Keratinocyte (primary cell): ENCODE measurements around the gene PLGRKT. TPM values are rescaled to one million over a fixed set of nuclear protein-coding genes. Genes with fewer than 3 reads are reported as not detected.
"Not testable (repeated sequence)": the region's sequence is repeated elsewhere in the genome, so short reads cannot be mapped to it uniquely, and the experiment has no call there.

Source experiments
- DNase-seq: peaks from one replicate; pipeline ENCODE4 v3.0.0-alpha.2; 2011; ENCODE audit warnings: low read depth, missing footprints, low spot score
- FAIRE-seq: peaks from 2 replicates; lab custom pipeline; 2011; peaks lifted over from hg19 to GRCh38; lab: Jason Lieb, UNC
- H2AFZ ChIP-seq: 2 replicates; pipeline ENCODE4 v1.6.0; 2012; ENCODE audit warnings: low read length, control low read depth, inconsistent platforms; ENCODE audit not compliant: control insufficient read depth
- H3K27ac ChIP-seq: 2 replicates; pipeline ENCODE4 v1.5.1; 2011; ENCODE audit warnings: low read length; ENCODE audit not compliant: control insufficient read depth, insufficient read depth
- H3K27me3 ChIP-seq: 3 replicates; pipeline ENCODE4 v1.6.0; 2011; ENCODE audit warnings: low read length; ENCODE audit not compliant: control insufficient read depth, insufficient read depth; ENCODE audit errors: extremely low read depth
- H3K36me3 ChIP-seq, 2 experiments: 2 replicates in 1 of 2; 3 replicates in 1 of 2; pipeline ENCODE4 v1.5.1; 2011; ENCODE audit warnings: low read length in 2 of 2, mild to moderate bottlenecking in 1 of 2; ENCODE audit not compliant: control insufficient read depth in 2 of 2, insufficient read depth in 2 of 2; ENCODE audit errors: extremely low read depth in 1 of 2
- H3K4me1 ChIP-seq: 3 replicates; pipeline ENCODE4 v1.5.1; 2011; ENCODE audit warnings: low read length; ENCODE audit not compliant: control insufficient read depth, insufficient read depth; ENCODE audit errors: extremely low read depth
- H3K4me2 ChIP-seq: 3 replicates; pipeline ENCODE4 v1.6.0; 2011; ENCODE audit warnings: low read depth, low read length; ENCODE audit not compliant: control insufficient read depth, insufficient read depth; ENCODE audit errors: extremely low read depth
- H3K4me3 ChIP-seq, 3 experiments: fragments of 200-600 bp in 1 of 3; sonication (generic) in 1 of 3; 2 replicates in 2 of 3; 3 replicates in 1 of 3; pipeline ENCODE4 v1.5.1; 2011 to 2016; ENCODE audit warnings: low read length in 3 of 3, mild to moderate bottlenecking in 3 of 3, control low read depth in 2 of 3, inconsistent platforms in 1 of 3, low read depth in 1 of 3, mixed read lengths in 1 of 3, mixed run types in 1 of 3, moderate library complexity in 1 of 3; ENCODE audit not compliant: control insufficient read depth in 2 of 3, insufficient read depth in 2 of 3; ENCODE audit errors: extremely low read depth in 1 of 3
- H3K79me2 ChIP-seq: 2 replicates; pipeline ENCODE4 v1.6.0; 2012; ENCODE audit warnings: low read length; ENCODE audit not compliant: control insufficient read depth, insufficient read depth
- H3K9ac ChIP-seq: 3 replicates; pipeline ENCODE4 v1.6.0; 2011; ENCODE audit warnings: low read length; ENCODE audit not compliant: control insufficient read depth, insufficient read depth; ENCODE audit errors: extremely low read depth
- H3K9me1 ChIP-seq: 3 replicates; pipeline ENCODE4 v1.6.0; 2011; ENCODE audit warnings: low read length; ENCODE audit not compliant: control insufficient read depth, insufficient read depth; ENCODE audit errors: extremely low read depth
- H3K9me3 ChIP-seq: 2 replicates; pipeline ENCODE4 v1.5.1; 2012; ENCODE audit warnings: low read depth, low read length; ENCODE audit not compliant: control insufficient read depth
- H4K20me1 ChIP-seq: 3 replicates; pipeline ENCODE4 v1.6.0; 2011; ENCODE audit warnings: low read length; ENCODE audit not compliant: control insufficient read depth, insufficient read depth; ENCODE audit errors: extremely low read depth
- EZH2 ChIP-seq: IDR thresholded peaks from one replicate; pipeline ENCODE4 v1.6.1; 2012; ENCODE audit warnings: inconsistent platforms, mild to moderate bottlenecking, low read length, moderate library complexity
- dilution Hi-C: fragments of 300-500 bp; cut with MboI; formaldehyde crosslinking; loops from one replicate; pipeline ENCODE4 v1.7.0; 2020; ENCODE audit warnings: low sequenced_read_pairs; ENCODE audit not compliant: extremely low pct_ligation_motif_present
- polyA plus RNA-seq, 5 experiments: library from polyadenylated mRNA; depleted of rRNA in 3 of 5; stranded (reverse) in 3 of 5; stranded (forward) in 1 of 5; unstranded in 1 of 5; fragments of >200 nt; gene quantifications; 1 replicate in 1 of 5; 2 replicates in 3 of 5; 3 replicates in 1 of 5; pipeline versions ENCODE4 v1.2.1 to v1.2.3, GENCODE V29; 2011 to 2012; ENCODE audit warnings: missing spikeins in 2 of 5, low read depth in 1 of 5, low replicate concordance in 1 of 5
- TF ChIP-seq, protein P1 (sequence below), 3 experiments: IDR thresholded peaks in 1 of 3; conservative IDR thresholded peaks in 1 of 3; optimal IDR thresholded peaks in 1 of 3; 2 replicates in 2 of 3; 3 replicates in 1 of 3; pipeline versions ENCODE3 to v1.5.1; 2011; ENCODE audit warnings: low read length in 3 of 3, mild to moderate bottlenecking in 3 of 3, moderate library complexity in 2 of 3, control low read depth in 1 of 3, inconsistent platforms in 1 of 3; ENCODE audit not compliant: insufficient read depth in 2 of 3; ENCODE audit errors: extremely low read depth in 1 of 3

The PLGRKT gene
- polyA plus RNA-seq, 1 donor (not counting 4 experiments of a cell fraction or from before 2014, with no cell fraction given) = 35.2 TPM

DNA sequence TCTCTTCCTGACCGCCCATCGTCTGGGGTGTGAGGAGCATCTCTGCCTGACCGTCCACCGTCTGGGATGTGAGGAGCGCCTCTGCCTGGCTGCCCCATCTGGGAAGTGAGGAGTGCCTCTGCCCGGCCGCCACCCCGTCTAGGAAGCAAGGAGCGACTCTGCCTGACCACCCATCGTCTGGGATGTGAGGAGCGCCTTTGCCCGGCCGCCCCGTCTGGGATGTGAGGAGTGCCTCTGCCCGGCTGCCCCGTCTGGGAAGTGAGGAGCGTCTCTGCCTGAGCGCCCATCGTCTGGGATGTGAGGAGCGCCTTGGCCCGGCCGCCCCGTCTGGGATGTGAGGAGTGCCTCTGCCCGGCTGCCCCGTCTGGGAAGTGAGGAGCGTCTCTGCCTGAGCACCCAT, 4.4 kb downstream of the PLGRKT start:
- H2AFZ ChIP-seq, H3K79me2 ChIP-seq, FAIRE-seq, H3K4me3 ChIP-seq, H3K9ac ChIP-seq, dilution Hi-C loops, H3K27me3 ChIP-seq, H3K4me2 ChIP-seq, H3K27ac ChIP-seq, DNase-seq, H4K20me1 ChIP-seq, H3K9me3 ChIP-seq, H3K9me1 ChIP-seq: not testable (repeated sequence)
- H3K36me3 ChIP-seq = peaks cover 6 to 16% of the 10 kb centered on the region in 2 experiments
- H3K4me1 ChIP-seq = peaks cover 22% of the 10 kb centered on the region

GRCh38 chr9:5432890-5433289, 4.8 kb downstream of the PLGRKT start:
- DNase-seq, H4K20me1 ChIP-seq, H3K9me3 ChIP-seq, H3K4me3 ChIP-seq, H3K27ac ChIP-seq, FAIRE-seq, H3K4me2 ChIP-seq, H3K27me3 ChIP-seq, H2AFZ ChIP-seq, H3K79me2 ChIP-seq, dilution Hi-C loops, H3K9ac ChIP-seq, H3K9me1 ChIP-seq: not testable (repeated sequence)
- peaks cover 6 to 16% of the 10 kb centered on the region in 2 experiments for H3K36me3 ChIP-seq
- peaks cover 18% of the 10 kb centered on the region for H3K4me1 ChIP-seq

DNA sequence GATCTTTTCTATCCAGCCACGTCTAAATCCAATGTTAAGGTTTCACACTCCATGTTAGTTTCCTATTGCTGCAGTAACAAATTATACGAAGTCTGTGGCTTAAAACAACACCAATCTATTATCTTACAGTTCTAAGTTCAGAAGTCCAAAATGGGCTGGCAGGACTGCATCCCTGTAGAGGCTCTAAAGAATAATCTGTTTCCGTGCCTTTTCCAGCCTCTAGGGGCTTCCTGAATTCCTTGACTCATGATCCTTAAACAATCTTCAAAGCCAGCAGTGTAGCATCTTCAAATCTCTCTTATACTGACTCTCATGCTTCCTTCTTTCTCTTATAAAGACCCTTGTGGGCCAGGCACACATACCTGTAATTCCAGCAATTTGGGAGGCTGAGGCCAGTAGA, 6.8 kb downstream of the PLGRKT start:
- H3K9me3 ChIP-seq = no peaks in the 10 kb centered on the region
- TF ChIP-seq, protein P1, sequence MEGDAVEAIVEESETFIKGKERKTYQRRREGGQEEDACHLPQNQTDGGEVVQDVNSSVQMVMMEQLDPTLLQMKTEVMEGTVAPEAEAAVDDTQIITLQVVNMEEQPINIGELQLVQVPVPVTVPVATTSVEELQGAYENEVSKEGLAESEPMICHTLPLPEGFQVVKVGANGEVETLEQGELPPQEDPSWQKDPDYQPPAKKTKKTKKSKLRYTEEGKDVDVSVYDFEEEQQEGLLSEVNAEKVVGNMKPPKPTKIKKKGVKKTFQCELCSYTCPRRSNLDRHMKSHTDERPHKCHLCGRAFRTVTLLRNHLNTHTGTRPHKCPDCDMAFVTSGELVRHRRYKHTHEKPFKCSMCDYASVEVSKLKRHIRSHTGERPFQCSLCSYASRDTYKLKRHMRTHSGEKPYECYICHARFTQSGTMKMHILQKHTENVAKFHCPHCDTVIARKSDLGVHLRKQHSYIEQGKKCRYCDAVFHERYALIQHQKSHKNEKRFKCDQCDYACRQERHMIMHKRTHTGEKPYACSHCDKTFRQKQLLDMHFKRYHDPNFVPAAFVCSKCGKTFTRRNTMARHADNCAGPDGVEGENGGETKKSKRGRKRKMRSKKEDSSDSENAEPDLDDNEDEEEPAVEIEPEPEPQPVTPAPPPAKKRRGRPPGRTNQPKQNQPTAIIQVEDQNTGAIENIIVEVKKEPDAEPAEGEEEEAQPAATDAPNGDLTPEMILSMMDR (optimal IDR thresholded peaks at IDR 0.05 in 1 of 3, IDR thresholded peaks at IDR 0.05 in 1 of 3, conservative IDR thresholded peaks at IDR 0.05 in 1 of 3; ENCODE audit: extremely low read depth in 1 of 3, insufficient read depth in 2 of 3, low read length in 3 of 3) = no peak
- TF ChIP-seq EZH2 = no peak
- no peaks in the 10 kb centered on the region for H3K79me2 ChIP-seq
- DNase-seq (no peak), FAIRE-seq (no peak)
- no peaks in the 10 kb centered on the region for H3K9me1 ChIP-seq
- no peak overlapping the region for H3K9ac ChIP-seq
- H2AFZ ChIP-seq = no peak overlapping the region
- dilution Hi-C loops = no loop called here
- H3K4me3 ChIP-seq = no peak overlapping the region
- H3K36me3 ChIP-seq = peaks cover 6 to 14% of the 10 kb centered on the region in 2 experiments
- no peaks in the 10 kb centered on the region for H3K27me3 ChIP-seq
- no peak overlapping the region for H3K4me2 ChIP-seq
- no peak overlapping the region for H3K27ac ChIP-seq
- H3K4me1 ChIP-seq = peaks cover 5% of the 10 kb centered on the region
- no peaks in the 10 kb centered on the region for H4K20me1 ChIP-seq
